ENCODE results near the gene MOSPD3.

DNA sequence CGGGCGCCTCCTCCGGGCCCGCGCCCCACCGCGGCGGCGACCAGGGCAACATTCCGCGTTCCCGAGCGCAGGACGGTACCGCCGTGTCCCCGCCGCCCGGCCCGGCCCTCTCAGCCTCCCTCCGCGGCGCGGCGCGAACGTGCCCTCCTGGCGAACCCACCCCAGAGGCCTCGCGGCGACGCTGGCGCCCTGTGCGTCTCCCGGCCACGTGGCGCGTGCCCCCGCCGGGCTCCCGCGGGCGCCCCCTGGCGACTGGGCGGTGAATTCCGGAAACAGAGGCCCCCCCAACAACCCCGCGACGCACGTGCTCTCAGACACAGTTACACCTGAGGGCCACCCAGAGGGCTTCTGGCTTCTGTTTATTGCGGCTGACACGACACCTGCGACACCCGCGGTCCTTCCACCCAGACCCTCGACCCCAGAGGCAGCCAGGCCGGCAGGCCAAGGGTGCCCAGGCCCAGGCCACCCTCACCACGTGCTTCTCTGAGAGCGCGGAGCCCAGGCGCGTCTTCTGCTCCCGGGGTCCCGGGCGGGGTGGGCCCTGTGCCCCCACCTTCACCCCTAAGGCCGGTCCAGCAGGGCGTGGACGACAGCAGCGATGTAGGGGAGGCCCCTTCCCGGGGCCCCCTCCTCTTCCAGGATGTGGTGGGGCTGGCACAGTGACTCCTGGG lies 38.5 kb upstream of the MOSPD3 start, which contains the start of gene SAP25:
- TF ChIP-seq, protein P1, sequence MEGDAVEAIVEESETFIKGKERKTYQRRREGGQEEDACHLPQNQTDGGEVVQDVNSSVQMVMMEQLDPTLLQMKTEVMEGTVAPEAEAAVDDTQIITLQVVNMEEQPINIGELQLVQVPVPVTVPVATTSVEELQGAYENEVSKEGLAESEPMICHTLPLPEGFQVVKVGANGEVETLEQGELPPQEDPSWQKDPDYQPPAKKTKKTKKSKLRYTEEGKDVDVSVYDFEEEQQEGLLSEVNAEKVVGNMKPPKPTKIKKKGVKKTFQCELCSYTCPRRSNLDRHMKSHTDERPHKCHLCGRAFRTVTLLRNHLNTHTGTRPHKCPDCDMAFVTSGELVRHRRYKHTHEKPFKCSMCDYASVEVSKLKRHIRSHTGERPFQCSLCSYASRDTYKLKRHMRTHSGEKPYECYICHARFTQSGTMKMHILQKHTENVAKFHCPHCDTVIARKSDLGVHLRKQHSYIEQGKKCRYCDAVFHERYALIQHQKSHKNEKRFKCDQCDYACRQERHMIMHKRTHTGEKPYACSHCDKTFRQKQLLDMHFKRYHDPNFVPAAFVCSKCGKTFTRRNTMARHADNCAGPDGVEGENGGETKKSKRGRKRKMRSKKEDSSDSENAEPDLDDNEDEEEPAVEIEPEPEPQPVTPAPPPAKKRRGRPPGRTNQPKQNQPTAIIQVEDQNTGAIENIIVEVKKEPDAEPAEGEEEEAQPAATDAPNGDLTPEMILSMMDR (IDR thresholded peaks at IDR 0.05) = peak; percentile 22
- TF ChIP-seq EZH2 (IDR thresholded peaks at IDR 0.05) = no peak
- no peak for TF ChIP-seq EZH2phosphoT487 (IDR thresholded peaks at IDR 0.05)
